IPS-20b (cell line): Measurements from ENCODE around the gene PSG1.
"Not testable (repeated sequence)": the region's sequence is repeated elsewhere in the genome, so short reads cannot be mapped to it uniquely, and the experiment has no call there.

Experiments used
- H3K27ac ChIP-seq: one replicate; pipeline ENCODE4 v1.5.1; 2013; ENCODE audit warnings: low read length
- H3K27me3 ChIP-seq: 2 replicates; pipeline ENCODE4 v1.6.1; 2013; ENCODE audit warnings: mild to moderate bottlenecking, low read length, inconsistent platforms; ENCODE audit not compliant: insufficient read depth
- H3K36me3 ChIP-seq: 2 replicates; pipeline ENCODE4 v1.6.1; 2013; ENCODE audit warnings: low read depth, mild to moderate bottlenecking, inconsistent platforms, low read length, moderate library complexity; ENCODE audit not compliant: insufficient read depth
- H3K4me1 ChIP-seq: 2 replicates; pipeline ENCODE4 v1.6.1; 2013; ENCODE audit warnings: mild to moderate bottlenecking, control low read depth, inconsistent platforms, low read length, moderate library complexity; ENCODE audit not compliant: insufficient read depth
- H3K4me3 ChIP-seq: 2 replicates; pipeline ENCODE4 v1.5.1; 2013; ENCODE audit warnings: mild to moderate bottlenecking, low read length, inconsistent platforms
- H3K9ac ChIP-seq: 2 replicates; pipeline ENCODE4 v1.6.1; 2013; ENCODE audit warnings: low read depth, mild to moderate bottlenecking, inconsistent platforms, low read length, moderate library complexity
- H3K9me3 ChIP-seq: 2 replicates; pipeline ENCODE4 v1.6.1; 2013; ENCODE audit warnings: mild to moderate bottlenecking, low read depth, low read length, inconsistent platforms; ENCODE audit not compliant: insufficient read depth

The PSG1 gene

GRCh38 chr19:42879613-42880012, at the start of gene PSG1:
PSG1 (minus strand) TSS chr19:42879713; CDS start chr19:42879581, 132 bp downstream.
- no peaks in the 10 kb centered on the region for H3K9me3 ChIP-seq
- H3K4me1 ChIP-seq: no peaks in the 10 kb centered on the region
- H3K4me3 ChIP-seq: no peak within 1 kb of the TSS
- no peak within 1 kb of the TSS for H3K9ac ChIP-seq
- H3K27ac ChIP-seq: no peak within 1 kb of the TSS
- no peaks in the 10 kb centered on the region for H3K27me3 ChIP-seq
- no peaks in the 10 kb centered on the region for H3K36me3 ChIP-seq

GRCh38 chr19:42928896-42929295, 49.4 kb upstream of the PSG1 start:
- Histone ChIP-seq H3K36me3 (no peaks in the 10 kb centered on the region), H3K4me1 (no peaks in the 10 kb centered on the region), H3K27ac (no peak overlapping the region), H3K27me3 (no peaks in the 10 kb centered on the region), H3K9me3 (no peaks in the 10 kb centered on the region), H3K9ac (no peak overlapping the region), H3K4me3 (no peak overlapping the region)

- no peak overlapping the region for H3K27ac ChIP-seq
- H3K4me1 ChIP-seq: no peaks in the 10 kb centered on the region
- H3K27me3 ChIP-seq: no peaks in the 10 kb centered on the region
- no peak overlapping the region for H3K9ac ChIP-seq
- H3K9me3 ChIP-seq: no peaks in the 10 kb centered on the region
- no peaks in the 10 kb centered on the region for H3K36me3 ChIP-seq
- no peak overlapping the region for H3K4me3 ChIP-seq
Observed at GRCh38 chr19:42926781-42927180, 47.3 kb upstream of the PSG1 start.

GRCh38 chr19:42923106-42923505, 43.6 kb upstream of the PSG1 start:
- H3K4me3 ChIP-seq, H3K27ac ChIP-seq, H3K36me3 ChIP-seq, H3K27me3 ChIP-seq, H3K9ac ChIP-seq, H3K4me1 ChIP-seq, H3K9me3 ChIP-seq: not testable (repeated sequence)

- H3K36me3 ChIP-seq, H3K27ac ChIP-seq, H3K9ac ChIP-seq, H3K9me3 ChIP-seq, H3K4me3 ChIP-seq, H3K4me1 ChIP-seq, H3K27me3 ChIP-seq: not testable (repeated sequence)
Observed at GRCh38 chr19:42920971-42921370, 41.5 kb upstream of the PSG1 start.

GRCh38 chr19:42919757-42920079, 40.2 kb upstream of the PSG1 start:
- no peaks in the 10 kb centered on the region for H3K27me3 ChIP-seq
- H3K4me3 ChIP-seq: no peak overlapping the region
- H3K9ac ChIP-seq: no peak overlapping the region
- H3K4me1 ChIP-seq: no peaks in the 10 kb centered on the region
- no peaks in the 10 kb centered on the region for H3K9me3 ChIP-seq
- no peak overlapping the region for H3K27ac ChIP-seq
- no peaks in the 10 kb centered on the region for H3K36me3 ChIP-seq

GRCh38 chr19:42919070-42919756, 39.7 kb upstream of the PSG1 start:
- H3K27ac ChIP-seq, H3K9ac ChIP-seq, H3K27me3 ChIP-seq, H3K9me3 ChIP-seq, H3K36me3 ChIP-seq, H3K4me3 ChIP-seq, H3K4me1 ChIP-seq: not testable (repeated sequence)

- H3K27me3 ChIP-seq, H3K9ac ChIP-seq, H3K4me3 ChIP-seq, H3K27ac ChIP-seq, H3K4me1 ChIP-seq, H3K9me3 ChIP-seq, H3K36me3 ChIP-seq: not testable (repeated sequence)
Observed at GRCh38 chr19:42918377-42919069, 39.0 kb upstream of the PSG1 start.

GRCh38 chr19:42917634-42918033, 38.1 kb upstream of the PSG1 start, which contains the start of gene PSG6:
PSG6 (minus strand) TSS chr19:42917894; CDS start chr19:42917792, 102 bp downstream.
- not testable (repeated sequence) for H3K9me3 ChIP-seq, H3K9ac ChIP-seq, H3K4me1 ChIP-seq, H3K36me3 ChIP-seq, H3K27me3 ChIP-seq, H3K27ac ChIP-seq, H3K4me3 ChIP-seq

GRCh38 chr19:42916931-42917330, 37.4 kb upstream of the PSG1 start:
- H3K36me3 ChIP-seq, H3K27ac ChIP-seq, H3K9me3 ChIP-seq, H3K27me3 ChIP-seq, H3K4me3 ChIP-seq, H3K4me1 ChIP-seq, H3K9ac ChIP-seq: not testable (repeated sequence)

- not testable (repeated sequence) for H3K36me3 ChIP-seq, H3K4me3 ChIP-seq, H3K9me3 ChIP-seq, H3K27ac ChIP-seq, H3K27me3 ChIP-seq, H3K9ac ChIP-seq, H3K4me1 ChIP-seq
Observed at GRCh38 chr19:42913516-42913915, 34.0 kb upstream of the PSG1 start.

GRCh38 chr19:42912941-42913340, 33.4 kb upstream of the PSG1 start:
- H3K4me1 ChIP-seq, H3K27ac ChIP-seq, H3K9me3 ChIP-seq, H3K9ac ChIP-seq, H3K4me3 ChIP-seq, H3K36me3 ChIP-seq, H3K27me3 ChIP-seq: not testable (repeated sequence)
